Glutamatergic neuron (in vitro differentiated cells): ENCODE data around the gene MINPP1. TPM values are rescaled to one million over a fixed set of nuclear protein-coding genes. Genes with fewer than 3 reads are reported as not detected.

ENCODE experiments used
- DNase-seq: peaks from one replicate; pipeline ENCODE4 v3.0.0; 2022
- H3K27ac Mint-ChIP-seq: one replicate; pipeline ENCODE4 v1.8.0; 2020; ENCODE audit warnings: mild to moderate bottlenecking, mixed read lengths, inconsistent platforms; ENCODE audit not compliant: unreplicated experiment
- H3K27me3 Mint-ChIP-seq: one replicate; pipeline ENCODE4 v1.8.0; 2020; ENCODE audit warnings: mild to moderate bottlenecking, moderate library complexity, mixed read lengths, inconsistent platforms; ENCODE audit not compliant: unreplicated experiment
- H3K36me3 Mint-ChIP-seq: one replicate; pipeline ENCODE4 v1.8.0; 2020; ENCODE audit warnings: mild to moderate bottlenecking, mixed read lengths, inconsistent platforms; ENCODE audit not compliant: unreplicated experiment
- H3K4me1 Mint-ChIP-seq: one replicate; pipeline ENCODE4 v1.8.0; 2020; ENCODE audit warnings: mild to moderate bottlenecking, low read depth, mixed read lengths, inconsistent platforms; ENCODE audit not compliant: unreplicated experiment
- H3K4me3 Mint-ChIP-seq: one replicate; pipeline ENCODE4 v1.8.0; 2020; ENCODE audit warnings: mild to moderate bottlenecking, mixed read lengths, inconsistent platforms; ENCODE audit not compliant: unreplicated experiment
- H3K9me3 Mint-ChIP-seq: one replicate; pipeline ENCODE4 v1.8.0; 2020; ENCODE audit warnings: mild to moderate bottlenecking, moderate library complexity, mixed read lengths, inconsistent platforms; ENCODE audit not compliant: unreplicated experiment
- total RNA-seq: library from RNA; stranded (reverse); fragmentation: NEBNext Ultra II Directional; extraction: Animal tissue kit (Norgen Biotek cat#: 25700); gene quantifications from one replicate; pipeline ENCODE4 v1.2.1, GENCODE V29; 2021; ENCODE audit not compliant: unreplicated experiment
- TF ChIP-seq, protein P1 (sequence below): fragments of 200-600 bp; sonication (generic); IDR thresholded peaks from one replicate; pipeline ENCODE4 v1.5.0; 2021; ENCODE audit not compliant: partially characterized antibody, unreplicated experiment

MINPP1 gene
- total RNA-seq, 1 donor from 2014 or later: 27.2 TPM

- Mint-ChIP-seq H3K27me3 (peaks cover 2% of the 10 kb centered on the region), H3K27ac (no peak overlapping the region), H3K36me3 (no peaks in the 10 kb centered on the region), H3K4me1 (no peaks in the 10 kb centered on the region), H3K9me3 (no peaks in the 10 kb centered on the region), H3K4me3 (no peak overlapping the region)
- TF ChIP-seq, protein P1, sequence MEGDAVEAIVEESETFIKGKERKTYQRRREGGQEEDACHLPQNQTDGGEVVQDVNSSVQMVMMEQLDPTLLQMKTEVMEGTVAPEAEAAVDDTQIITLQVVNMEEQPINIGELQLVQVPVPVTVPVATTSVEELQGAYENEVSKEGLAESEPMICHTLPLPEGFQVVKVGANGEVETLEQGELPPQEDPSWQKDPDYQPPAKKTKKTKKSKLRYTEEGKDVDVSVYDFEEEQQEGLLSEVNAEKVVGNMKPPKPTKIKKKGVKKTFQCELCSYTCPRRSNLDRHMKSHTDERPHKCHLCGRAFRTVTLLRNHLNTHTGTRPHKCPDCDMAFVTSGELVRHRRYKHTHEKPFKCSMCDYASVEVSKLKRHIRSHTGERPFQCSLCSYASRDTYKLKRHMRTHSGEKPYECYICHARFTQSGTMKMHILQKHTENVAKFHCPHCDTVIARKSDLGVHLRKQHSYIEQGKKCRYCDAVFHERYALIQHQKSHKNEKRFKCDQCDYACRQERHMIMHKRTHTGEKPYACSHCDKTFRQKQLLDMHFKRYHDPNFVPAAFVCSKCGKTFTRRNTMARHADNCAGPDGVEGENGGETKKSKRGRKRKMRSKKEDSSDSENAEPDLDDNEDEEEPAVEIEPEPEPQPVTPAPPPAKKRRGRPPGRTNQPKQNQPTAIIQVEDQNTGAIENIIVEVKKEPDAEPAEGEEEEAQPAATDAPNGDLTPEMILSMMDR: no peak
- no peak for DNase-seq
Measured at GRCh38 chr10:87578842-87579401, 74.2 kb downstream of the MINPP1 start.

DNA sequence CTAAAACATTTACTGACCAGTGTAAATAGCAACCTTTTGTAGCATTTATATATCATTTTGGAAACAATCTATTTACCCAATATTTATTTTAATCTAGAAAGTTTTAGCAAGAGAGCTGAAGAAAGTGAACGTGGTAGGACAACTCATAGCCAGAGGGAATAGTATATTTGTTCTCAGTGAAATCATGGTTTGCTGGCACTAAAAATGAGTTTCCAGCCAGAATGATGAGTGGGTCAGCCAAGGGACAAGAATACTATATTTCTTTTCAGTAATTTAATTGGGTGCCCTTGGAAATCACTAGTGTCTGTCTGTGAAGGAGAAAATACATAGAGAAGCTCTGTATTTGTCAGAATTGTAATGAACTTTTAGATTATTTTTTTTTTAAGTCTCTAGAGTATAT, 74.9 kb downstream of the MINPP1 start:
- H3K9me3 Mint-ChIP-seq: no peaks in the 10 kb centered on the region
- H3K27me3 Mint-ChIP-seq: peaks cover 2% of the 10 kb centered on the region
- TF ChIP-seq, protein P1: no peak
- H3K4me1 Mint-ChIP-seq: no peaks in the 10 kb centered on the region
- no peaks in the 10 kb centered on the region for H3K36me3 Mint-ChIP-seq
- no peak for DNase-seq
- no peak overlapping the region for H3K27ac Mint-ChIP-seq
- H3K4me3 Mint-ChIP-seq: no peak overlapping the region

DNA sequence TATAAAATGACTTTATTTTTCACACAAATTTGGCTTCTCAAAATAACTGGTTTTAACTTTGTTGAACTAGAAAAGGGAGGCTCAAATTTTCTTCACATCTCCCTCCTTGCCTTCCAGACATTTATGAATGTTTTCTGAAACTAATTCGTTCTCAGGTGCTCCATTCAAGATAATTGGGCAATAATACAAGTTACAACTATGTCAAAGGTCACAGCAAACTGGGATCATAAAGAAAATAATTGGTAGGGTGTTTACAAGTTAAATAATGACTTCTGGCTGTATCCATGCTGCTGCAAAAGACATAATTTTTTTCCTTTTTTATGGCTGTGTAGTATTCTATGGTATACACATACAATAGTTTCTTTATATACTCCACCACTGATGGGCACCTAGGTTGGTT, 75.3 kb downstream of the MINPP1 start:
- TF ChIP-seq, protein P1: no peak
- no peak overlapping the region for H3K4me3 Mint-ChIP-seq
- no peak for DNase-seq
- H3K4me1 Mint-ChIP-seq: no peaks in the 10 kb centered on the region
- peaks cover 2% of the 10 kb centered on the region for H3K27me3 Mint-ChIP-seq
- no peak overlapping the region for H3K27ac Mint-ChIP-seq
- H3K36me3 Mint-ChIP-seq: no peaks in the 10 kb centered on the region
- no peaks in the 10 kb centered on the region for H3K9me3 Mint-ChIP-seq

- Mint-ChIP-seq H3K36me3 (no peaks in the 10 kb centered on the region), H3K4me1 (no peaks in the 10 kb centered on the region), H3K9me3 (no peaks in the 10 kb centered on the region), H3K27ac (no peak overlapping the region), H3K4me3 (no peak overlapping the region), H3K27me3 (peaks cover 2% of the 10 kb centered on the region)
- TF ChIP-seq, protein P1: no peak
- DNase-seq: no peak
Measured at GRCh38 chr10:87585565-87586514, 81.1 kb downstream of the MINPP1 start.

GRCh38 chr10:87589645-87590051, 85.0 kb downstream of the MINPP1 start:
- TF ChIP-seq, protein P1: no peak
- Mint-ChIP-seq H3K27ac (no peak overlapping the region), H3K4me1 (no peaks in the 10 kb centered on the region), H3K36me3 (no peaks in the 10 kb centered on the region), H3K4me3 (no peak overlapping the region), H3K9me3 (no peaks in the 10 kb centered on the region), H3K27me3 (no peaks in the 10 kb centered on the region)
- no peak for DNase-seq
